HG03196 (cell line): ENCODE results near the gene FANCE.

ENCODE experiments used
- ATAC-seq: cut with Tn5 transposase; IDR thresholded peaks from one replicate; pipeline ENCODE4 v1.9.1; 2021; ENCODE audit not compliant: unreplicated experiment

The FANCE gene

GRCh38 chr6:35452183-35453090, at the start of gene FANCE:
FANCE (plus strand) TSS chr6:35452338; CDS start chr6:35452546, 208 bp downstream.
- ATAC-seq, result peak; percentile 80

- ATAC-seq, result no peak
These were observed 49.3 kb upstream of the FANCE start for GRCh38 chr6:35402856-35403191.

GRCh38 chr6:35403544-35404442, 48.3 kb upstream of the FANCE start:
- ATAC-seq, result no peak

- ATAC-seq, result no peak
These were observed 45.2 kb upstream of the FANCE start for GRCh38 chr6:35406711-35407485.

- no peak for ATAC-seq
These were observed 42.9 kb upstream of the FANCE start for GRCh38 chr6:35409245-35409644.

GRCh38 chr6:35410131-35410530, 42.0 kb upstream of the FANCE start:
- no peak for ATAC-seq

- no peak for ATAC-seq
These were observed 41.1 kb upstream of the FANCE start for GRCh38 chr6:35411066-35411465.

GRCh38 chr6:35412102-35412501, 40.0 kb upstream of the FANCE start:
- ATAC-seq, result no peak

GRCh38 chr6:35413911-35414310, 38.2 kb upstream of the FANCE start:
- no peak for ATAC-seq

GRCh38 chr6:35415065-35415891, 36.9 kb upstream of the FANCE start:
- ATAC-seq, result no peak

GRCh38 chr6:35417979-35418661, 34.0 kb upstream of the FANCE start:
- no peak for ATAC-seq

- ATAC-seq, result no peak
These were observed 32.7 kb upstream of the FANCE start for GRCh38 chr6:35419417-35419816.

- no peak for ATAC-seq
These were observed 32.2 kb upstream of the FANCE start for GRCh38 chr6:35419961-35420360.

GRCh38 chr6:35425284-35425683, 26.9 kb upstream of the FANCE start:
- ATAC-seq, result no peak

GRCh38 chr6:35426074-35426473, 26.1 kb upstream of the FANCE start:
- no peak for ATAC-seq

GRCh38 chr6:35427435-35427834, 24.7 kb upstream of the FANCE start:
- ATAC-seq, result no peak

- no peak for ATAC-seq
These were observed 24.3 kb upstream of the FANCE start for GRCh38 chr6:35427851-35428321.

GRCh38 chr6:35428421-35429149, 23.6 kb upstream of the FANCE start:
- no peak for ATAC-seq

- ATAC-seq, result no peak
These were observed 22.7 kb upstream of the FANCE start for GRCh38 chr6:35429463-35429862.
